ENCODE measurements around the gene CD86.

CD86 gene

GRCh38 chr3:122105626-122106025 lies 50.5 kb downstream of the CD86 start:
- H3K27me3 ChIP-seq: peaks cover 2% of the 10 kb centered on the region; the same call in 1 of the 2 replicates
- no peaks in the 10 kb centered on the region for H3K36me3 ChIP-seq
- DNase-seq: no peak
- H3K9me3 ChIP-seq: no peaks in the 10 kb centered on the region
- TF ChIP-seq CTCF (IDR thresholded peaks at IDR 0.05; ENCODE audit: low read depth, low read length): no peak
- no peaks in the 10 kb centered on the region for H3K4me1 ChIP-seq
- no peak overlapping the region for H3K4me3 ChIP-seq (ENCODE audit: low read depth, low read length)

- TF ChIP-seq CTCF (IDR thresholded peaks at IDR 0.05; ENCODE audit: low read depth, low read length): no peak
- no peak overlapping the region for H3K4me3 ChIP-seq (ENCODE audit: low read depth, low read length)
- DNase-seq: no peak
- no peaks in the 10 kb centered on the region for H3K36me3 ChIP-seq
- H3K4me1 ChIP-seq: no peaks in the 10 kb centered on the region
- no peaks in the 10 kb centered on the region for H3K9me3 ChIP-seq
- peaks cover 2% of the 10 kb centered on the region; the same call in 1 of the 2 replicates for H3K27me3 ChIP-seq
These were observed 52.0 kb downstream of the CD86 start for GRCh38 chr3:122107171-122107570.

GRCh38 chr3:122111974-122112373 lies 56.8 kb downstream of the CD86 start:
- Histone ChIP-seq H3K4me1 (no peaks in the 10 kb centered on the region), H3K27me3 (peaks cover 2% of the 10 kb centered on the region; the same call in 1 of the 2 replicates), H3K9me3 (no peaks in the 10 kb centered on the region), H3K4me3 (ENCODE audit: low read depth, low read length) (no peak overlapping the region), H3K36me3 (no peaks in the 10 kb centered on the region)
- no peak for TF ChIP-seq CTCF (IDR thresholded peaks at IDR 0.05; ENCODE audit: low read depth, low read length)
- DNase-seq: no peak

- H3K27me3 ChIP-seq: peaks cover 2% of the 10 kb centered on the region; the same call in 1 of the 2 replicates
- H3K4me3 ChIP-seq (ENCODE audit: low read depth, low read length): no peak overlapping the region
- no peaks in the 10 kb centered on the region for H3K4me1 ChIP-seq
- TF ChIP-seq CTCF (IDR thresholded peaks at IDR 0.05; ENCODE audit: low read depth, low read length): no peak
- H3K9me3 ChIP-seq: no peaks in the 10 kb centered on the region
- no peaks in the 10 kb centered on the region for H3K36me3 ChIP-seq
- no peak for DNase-seq
These were observed 57.6 kb downstream of the CD86 start for GRCh38 chr3:122112754-122113153.

- Histone ChIP-seq H3K27me3 (peaks cover 7% of the 10 kb centered on the region; the same call in 1 of the 2 replicates), H3K4me3 (ENCODE audit: low read depth, low read length) (no peak overlapping the region), H3K9me3 (no peaks in the 10 kb centered on the region), H3K4me1 (no peaks in the 10 kb centered on the region), H3K36me3 (no peaks in the 10 kb centered on the region)
- DNase-seq: no peak
- TF ChIP-seq CTCF (IDR thresholded peaks at IDR 0.05; ENCODE audit: low read depth, low read length): no peak
These were observed 68.7 kb downstream of the CD86 start for GRCh38 chr3:122123850-122124249.

GRCh38 chr3:122132949-122133540 lies 77.9 kb downstream of the CD86 start:
- Histone ChIP-seq H3K4me1 (no peaks in the 10 kb centered on the region), H3K27me3 (peaks cover 5% of the 10 kb centered on the region; the same call in 1 of the 2 replicates), H3K9me3 (no peaks in the 10 kb centered on the region), H3K4me3 (ENCODE audit: low read depth, low read length) (no peak overlapping the region), H3K36me3 (no peaks in the 10 kb centered on the region)
- DNase-seq: no peak
- no peak for TF ChIP-seq CTCF (IDR thresholded peaks at IDR 0.05; ENCODE audit: low read depth, low read length)

Data from BE2C (cell line).